Skeletal muscle tissue (tissue), 4 donors: Measurements from ENCODE around the gene PEAR1. TPM values are rescaled to one million over a fixed set of nuclear protein-coding genes. Genes with fewer than 3 reads are reported as not detected.
A peak's percentile ranks its signal among the peaks of the same experiment; 100 is the strongest.

Source experiments
- H3K27ac ChIP-seq: one replicate; pipeline ENCODE4 v1.7.0; 2013; ENCODE audit warnings: mild to moderate bottlenecking, low read depth, low read length, inconsistent platforms
- H3K27me3 ChIP-seq, 3 donors: one replicate each; pipeline ENCODE4 v1.7.0; 2013; ENCODE audit warnings: low read length in 3 of 3; ENCODE audit not compliant: control insufficient read depth in 3 of 3, insufficient read depth in 3 of 3
- H3K36me3 ChIP-seq, 3 donors: one replicate each; pipeline ENCODE4 v1.7.0; 2013; ENCODE audit warnings: low read length in 3 of 3; ENCODE audit not compliant: control insufficient read depth in 3 of 3, insufficient read depth in 3 of 3
- H3K4me1 ChIP-seq, 3 donors: one replicate each; pipeline ENCODE4 v1.7.0; 2013; ENCODE audit warnings: low read length in 3 of 3, mild to moderate bottlenecking in 3 of 3; ENCODE audit not compliant: control insufficient read depth in 3 of 3, insufficient read depth in 3 of 3
- H3K4me3 ChIP-seq, 3 donors: one replicate each; pipeline ENCODE4 v1.7.0; 2013; ENCODE audit warnings: low read length in 3 of 3
- H3K9ac ChIP-seq, 3 donors: one replicate each; pipeline ENCODE4 v1.7.0; 2013; ENCODE audit warnings: low read length in 3 of 3, mild to moderate bottlenecking in 3 of 3, moderate library complexity in 2 of 3, low read depth in 1 of 3
- H3K9me3 ChIP-seq, 3 donors: one replicate each; pipeline ENCODE4 v1.7.0; 2013; ENCODE audit warnings: low read length in 3 of 3; ENCODE audit not compliant: control insufficient read depth in 3 of 3
- total RNA-seq: library from RNA; depleted of rRNA; stranded (reverse); fragments of >200 nt; gene quantifications from one replicate; pipeline ENCODE4 v1.2.3, GENCODE V29; 2014
- donor health status: Osteomylitis.

Gene PEAR1
- total RNA-seq, 1 donor from 2014 or later: 4.7 TPM

DNA sequence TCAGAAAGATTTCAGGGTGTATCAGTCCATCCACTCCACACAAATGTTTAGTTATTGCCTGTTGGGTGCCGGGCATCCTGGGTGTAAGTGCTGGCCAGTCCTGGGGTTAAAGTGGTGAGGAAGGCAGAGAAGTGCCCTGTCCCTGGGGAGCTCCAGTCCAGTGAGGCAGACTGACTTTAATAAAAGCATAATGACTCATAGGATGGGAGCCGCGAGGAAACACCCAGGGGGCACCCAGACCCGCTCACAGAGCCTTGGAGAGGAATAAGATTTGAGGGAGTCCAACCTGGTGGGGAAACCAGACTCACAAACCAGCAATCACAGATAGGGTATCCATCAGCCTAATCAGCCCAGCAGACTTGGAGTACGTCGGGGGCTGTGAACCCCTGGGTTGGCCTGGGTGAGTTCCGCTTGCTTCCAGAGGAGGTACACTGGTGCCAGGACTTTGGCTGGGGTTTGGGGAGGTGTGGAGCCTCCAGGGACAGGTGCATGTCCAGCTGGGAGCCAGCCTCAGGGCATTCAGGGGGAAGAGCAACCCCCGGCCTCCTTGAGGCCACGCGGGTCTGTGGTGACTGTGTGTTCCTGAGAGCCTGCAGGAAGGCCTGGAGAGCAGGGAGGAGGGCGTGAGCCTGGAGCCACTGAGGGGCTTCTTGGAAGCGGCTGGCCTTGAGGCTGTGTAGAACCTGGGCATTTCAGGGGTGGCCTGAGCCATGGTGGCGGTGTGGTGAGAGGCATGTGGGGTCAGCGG, 3.7 kb downstream of the PEAR1 start:
- Histone ChIP-seq H3K27me3 (peaks cover 15 to 19% (median 17%) of the 10 kb centered on the region in 3 donors), H3K4me1 (peaks cover 26 to 63% (median 62%) of the 10 kb centered on the region in 3 donors)

GRCh38 chr1:156898161-156898566, 4.6 kb downstream of the PEAR1 start:
- H3K9ac ChIP-seq: peak overlapping the region in 1 of 3 donors; percentile 57
- H3K27me3 ChIP-seq: peaks cover 13 to 18% (median 15%) of the 10 kb centered on the region in 3 donors
- H3K4me3 ChIP-seq: peak overlapping the region; percentile 1 to 38 (median 23)
- H3K27ac ChIP-seq: peak overlapping the region; percentile 74
- no peaks in the 10 kb centered on the region for H3K9me3 ChIP-seq
- peaks cover 26 to 69% (median 66%) of the 10 kb centered on the region in 3 donors for H3K4me1 ChIP-seq
- no peaks in the 10 kb centered on the region for H3K36me3 ChIP-seq

More for the DNA sequence above, 3.7 kb downstream of the PEAR1 start:
- Histone ChIP-seq H3K27ac (peak overlapping the region; percentile 74), H3K36me3 (no peaks in the 10 kb centered on the region), H3K9me3 (no peaks in the 10 kb centered on the region), H3K4me3 (peak overlapping the region in 1 of 3 donors; percentile 6), H3K9ac (peak overlapping the region in 1 of 3 donors; percentile 32)

DNA sequence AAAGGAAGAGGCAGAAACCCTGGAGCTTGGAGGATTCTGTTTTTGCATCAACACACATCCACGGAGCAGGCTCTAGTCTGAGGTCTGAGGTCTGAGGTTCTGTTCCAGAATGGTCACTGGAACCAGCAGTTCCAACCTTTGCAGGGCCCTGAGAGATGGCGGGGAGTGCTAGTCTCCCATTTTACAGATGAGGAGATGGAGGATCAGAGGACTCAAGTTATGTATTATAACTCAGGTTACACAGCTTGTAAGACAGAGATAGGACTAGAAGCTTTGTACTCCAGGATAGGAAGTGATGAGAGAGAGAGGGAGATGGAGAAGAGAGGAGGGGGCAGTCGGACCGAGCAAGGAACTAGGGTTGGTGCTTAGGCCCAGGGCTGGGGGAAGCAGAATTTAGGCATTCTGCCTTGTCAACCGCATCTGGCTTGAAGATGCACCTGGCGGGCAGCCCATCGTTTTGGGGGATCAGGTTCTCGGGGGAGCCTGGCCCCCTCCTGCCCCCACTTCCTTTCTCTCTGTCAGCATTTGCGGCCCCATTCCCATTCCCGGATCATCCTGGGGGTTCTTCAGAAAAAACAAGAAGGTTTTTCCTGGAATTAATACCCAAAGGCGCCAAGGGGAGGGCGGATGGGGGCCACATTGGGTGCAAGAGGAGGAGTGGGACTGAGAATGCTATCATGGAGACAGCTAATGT, 5.6 kb downstream of the PEAR1 start:
- no peaks in the 10 kb centered on the region for H3K9me3 ChIP-seq
- H3K27ac ChIP-seq: peak overlapping the region; percentile 0
- H3K4me1 ChIP-seq: peaks cover 31 to 75% (median 75%) of the 10 kb centered on the region in 3 donors
- H3K4me3 ChIP-seq: no peak overlapping the region
- no peak overlapping the region for H3K9ac ChIP-seq
- no peaks in the 10 kb centered on the region for H3K36me3 ChIP-seq
- peaks cover 6 to 11% (median 10%) of the 10 kb centered on the region in 3 donors for H3K27me3 ChIP-seq

DNA sequence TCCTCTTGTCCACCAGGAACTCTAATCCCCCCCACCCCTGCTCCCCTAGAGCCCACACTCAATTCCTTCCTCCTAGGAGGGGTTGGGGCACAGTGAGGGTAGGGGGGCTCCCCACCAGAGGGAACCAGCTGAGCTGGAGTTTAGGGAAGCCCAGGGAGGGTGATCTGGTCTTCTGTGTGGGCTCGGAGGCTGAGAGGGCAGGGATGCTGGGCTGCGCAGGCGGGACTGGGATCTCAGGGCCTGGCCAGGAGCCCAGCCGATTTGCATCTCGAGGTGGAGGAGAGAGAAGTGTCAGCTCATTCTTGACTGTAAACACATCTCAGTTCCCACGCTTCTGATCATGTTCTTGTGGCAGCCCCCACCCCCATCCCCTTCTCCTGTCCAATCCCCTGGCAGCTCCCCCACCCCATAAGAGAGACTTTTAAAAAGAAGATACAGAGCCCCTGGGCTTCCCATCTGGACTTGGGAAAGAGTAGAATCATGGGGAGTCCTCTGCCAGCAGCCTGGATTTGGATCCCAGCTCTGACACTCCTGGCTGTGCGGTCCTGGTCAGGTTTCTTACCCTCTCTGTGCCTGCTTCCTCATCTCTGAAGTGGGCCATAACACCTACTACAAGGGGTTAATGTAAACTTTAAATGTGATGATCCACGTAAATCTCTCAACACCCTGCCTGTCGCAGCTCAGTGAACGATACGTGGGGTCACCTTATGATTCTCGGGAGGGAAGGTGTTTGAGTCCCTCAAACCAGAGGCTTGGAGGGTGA, 6.6 kb downstream of the PEAR1 start:
- H3K4me3 ChIP-seq: no peak overlapping the region
- no peak overlapping the region for H3K9ac ChIP-seq
- no peaks in the 10 kb centered on the region for H3K9me3 ChIP-seq
- peaks cover 0 to 5% (median 4%) of the 10 kb centered on the region in 3 donors for H3K27me3 ChIP-seq
- H3K27ac ChIP-seq: peak overlapping the region; percentile 12
- H3K4me1 ChIP-seq: peaks cover 31 to 72% (median 69%) of the 10 kb centered on the region in 3 donors
- H3K36me3 ChIP-seq: no peaks in the 10 kb centered on the region

DNA sequence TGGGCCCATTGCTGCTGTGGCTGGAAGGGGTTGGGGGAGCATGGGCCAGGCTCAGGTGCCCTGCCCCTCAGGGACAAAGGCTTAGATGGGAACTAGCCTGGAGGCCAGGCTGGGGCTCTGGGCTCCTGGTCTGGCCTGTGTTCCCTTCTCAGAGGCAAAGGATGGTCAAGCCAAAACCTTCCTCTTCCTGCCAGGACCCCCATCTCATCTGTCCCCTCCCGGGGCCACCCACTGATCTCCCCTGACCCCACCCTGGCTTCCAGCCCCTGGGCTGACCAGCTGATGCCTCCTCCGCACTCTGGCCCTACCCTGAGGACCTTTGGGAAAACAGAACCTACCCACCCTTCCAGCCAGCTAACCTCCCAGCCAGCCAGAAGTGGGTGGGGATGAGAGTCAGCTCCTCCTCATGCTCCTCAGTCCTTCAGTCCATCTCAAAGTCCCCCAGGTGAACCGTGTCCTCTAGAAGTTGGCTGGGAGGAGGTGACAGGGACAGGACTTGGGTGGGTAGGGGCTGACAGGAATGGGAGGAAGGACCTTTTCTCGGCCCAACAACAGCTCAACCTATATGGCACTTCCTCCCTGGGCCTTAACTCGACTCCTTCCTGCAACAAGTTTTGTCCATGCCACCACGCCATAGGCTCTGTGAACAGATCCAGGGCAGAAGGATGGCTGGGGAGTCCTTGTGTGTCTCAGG, 7.5 kb downstream of the PEAR1 start:
- Histone ChIP-seq H3K4me3 (no peak overlapping the region), H3K27ac (peak overlapping the region; percentile 13), H3K27me3 (peaks cover 4 to 8% (median 6%) of the 10 kb centered on the region in 3 donors), H3K9ac (peak overlapping the region in 1 of 3 donors; percentile 10), H3K36me3 (peaks cover 0 to under 1% (median 0%) of the 10 kb centered on the region in 3 donors), H3K9me3 (no peaks in the 10 kb centered on the region), H3K4me1 (peaks cover 29 to 73% (median 66%) of the 10 kb centered on the region in 3 donors)

DNA sequence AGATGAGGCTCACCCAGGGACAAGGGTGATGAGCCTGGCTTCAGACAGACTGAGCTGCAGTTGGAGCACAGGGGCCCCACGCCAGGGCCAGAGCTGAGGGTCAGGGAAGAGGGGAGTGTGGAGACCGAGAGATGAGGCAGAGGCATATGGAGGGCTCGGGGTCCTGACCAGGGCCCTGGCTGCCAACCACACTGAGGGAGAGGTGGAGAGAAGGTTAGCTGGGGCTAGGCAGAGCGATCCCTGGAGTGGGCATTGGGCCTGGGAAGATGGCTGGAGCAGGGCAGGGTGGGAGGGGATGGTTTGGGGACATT, 8.0 kb downstream of the PEAR1 start:
- Histone ChIP-seq H3K36me3 (peaks cover 0 to 3% (median 0%) of the 10 kb centered on the region in 3 donors), H3K4me1 (peaks cover 24 to 73% (median 63%) of the 10 kb centered on the region in 3 donors), H3K9ac (no peak overlapping the region), H3K4me3 (no peak overlapping the region), H3K27ac (peak overlapping the region; percentile 13), H3K27me3 (peaks cover 8 to 12% (median 10%) of the 10 kb centered on the region in 3 donors), H3K9me3 (no peaks in the 10 kb centered on the region)

- H3K4me3 ChIP-seq: peak overlapping the region in 1 of 3 donors; percentile 6
- peaks cover 3 to 6% (median 4%) of the 10 kb centered on the region in 3 donors for H3K36me3 ChIP-seq
- peaks cover 19 to 73% (median 65%) of the 10 kb centered on the region in 3 donors for H3K4me1 ChIP-seq
- H3K9ac ChIP-seq: peak overlapping the region in 2 of 3 donors; percentile 14 to 40
- peaks cover 12 to 19% (median 17%) of the 10 kb centered on the region in 3 donors for H3K27me3 ChIP-seq
- no peaks in the 10 kb centered on the region for H3K9me3 ChIP-seq
- H3K27ac ChIP-seq: no peak overlapping the region
Measured at GRCh38 chr1:156901966-156902915, 8.7 kb downstream of the PEAR1 start.

DNA sequence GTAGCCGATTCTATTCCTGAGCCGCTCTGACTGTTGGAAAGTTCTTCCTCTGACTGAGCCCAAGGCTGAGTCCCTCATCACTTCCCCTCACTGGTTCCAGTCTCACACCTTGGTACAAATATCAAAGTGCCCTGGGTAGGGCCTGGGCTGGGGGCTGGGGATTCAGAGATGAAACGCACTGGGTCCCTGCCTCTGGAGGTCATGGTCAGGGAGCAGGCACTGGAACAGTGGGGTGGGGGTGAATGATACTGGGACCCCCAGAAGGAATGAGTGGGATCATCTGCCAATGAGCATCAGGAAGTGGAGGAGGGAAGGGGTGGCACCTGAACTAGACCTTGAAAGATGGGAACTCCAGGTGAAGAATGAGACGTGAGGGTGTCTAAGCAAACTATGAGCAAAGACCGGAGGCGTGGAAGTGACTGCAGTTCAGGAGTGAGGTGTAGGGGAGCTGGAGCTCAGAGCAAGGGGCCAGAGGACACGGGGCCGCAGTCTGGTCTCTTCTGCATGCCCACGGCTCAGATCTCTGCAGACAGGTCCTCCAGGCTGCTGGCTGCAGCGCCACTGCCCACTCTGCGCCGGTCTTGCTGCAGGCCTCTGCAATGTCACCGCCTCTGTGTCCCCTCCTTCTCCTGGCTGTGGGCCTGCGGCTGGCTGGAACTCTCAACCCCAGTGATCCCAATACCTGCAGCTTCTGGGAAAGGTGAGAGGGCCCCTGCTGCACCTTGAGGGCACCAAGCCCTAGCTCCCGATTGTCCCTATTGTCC, 10.0 kb downstream of the PEAR1 start:
- H3K9me3 ChIP-seq: no peaks in the 10 kb centered on the region
- H3K27me3 ChIP-seq: peaks cover 22 to 27% (median 26%) of the 10 kb centered on the region in 3 donors
- peaks cover 4 to 6% (median 4%) of the 10 kb centered on the region in 3 donors for H3K36me3 ChIP-seq
- H3K4me3 ChIP-seq: no peak overlapping the region
- H3K27ac ChIP-seq: peak overlapping the region; percentile 25
- no peak overlapping the region for H3K9ac ChIP-seq
- peaks cover 17 to 66% (median 63%) of the 10 kb centered on the region in 3 donors for H3K4me1 ChIP-seq
